HG02943 (cell line): ENCODE measurements around the gene RFC1.

Experiments used
- ATAC-seq: cut with Tn5 transposase; IDR thresholded peaks from one replicate; pipeline ENCODE4 v1.9.1; 2021; ENCODE audit warnings: mild to moderate bottlenecking, low read depth, moderate library complexity; ENCODE audit not compliant: unreplicated experiment

RFC1 gene

DNA sequence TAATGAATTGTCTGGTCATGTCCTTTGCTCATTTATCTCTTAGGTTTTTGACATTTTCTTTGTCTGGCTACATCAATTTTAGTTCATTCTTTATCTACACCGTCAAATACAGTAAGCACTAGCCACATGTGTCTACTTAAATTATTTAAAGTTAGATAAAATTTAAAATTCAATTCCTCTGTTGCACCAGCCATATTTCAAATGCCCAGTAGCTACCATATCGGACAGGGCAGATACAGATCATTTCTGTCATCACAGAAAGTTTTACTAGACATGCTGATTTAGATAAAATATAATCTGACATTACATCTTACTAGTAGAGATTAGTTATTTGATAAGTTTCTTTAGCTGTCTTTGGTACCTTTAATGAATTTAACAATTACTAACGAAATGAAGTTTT is 122.7 kb downstream of the RFC1 start:
- ATAC-seq, result no peak
